A549 (cell line): ENCODE measurements around the gene SLC4A3. TPM values are rescaled to one million over a fixed set of nuclear protein-coding genes. Genes with fewer than 3 reads are reported as not detected.
A peak's percentile ranks its signal among the peaks of the same experiment; 100 is the strongest.

ENCODE experiments used
- ATAC-seq, 2 experiments: fragments of 200-7000 bp in 1 of 2; fragments of >200 bp in 1 of 2; cut with Nextera tagmentation in 1 of 2; cut with Tn5 transposase in 1 of 2; 3 replicates each; pipeline versions ENCODE4 v1.8.0 to v1.9.1; 2018 to 2020; ENCODE audit warnings: mild to moderate bottlenecking in 1 of 2, moderate library complexity in 1 of 2
- CTCF ChIA-PET: fragments of 300-600 bp; sonication (Branson Sonifier 250); formaldehyde crosslinking; extraction: SDS; loops from one replicate; lab custom pipeline; 2021; ENCODE audit warnings: antibody characterized with exemption, inconsistent platforms; lab: Yijun Ruan, JAX
- POLR2A ChIA-PET: fragments of 350-600 bp; formaldehyde crosslinking; extraction: SDS; loops from one replicate; lab custom pipeline; 2021; ENCODE audit warnings: antibody characterized with exemption, inconsistent platforms; lab: Yijun Ruan, JAX
- DNase-seq, 2 experiments: peaks; one replicate each; pipeline versions ENCODE4 v3.0.0 to v3.0.0-alpha.2; 2011 to 2016; ENCODE audit warnings: low read depth in 1 of 2, low spot score in 1 of 2
- FAIRE-seq: peaks from 2 replicates; lab custom pipeline; 2011; peaks lifted over from hg19 to GRCh38; lab: Jason Lieb, UNC
- H3K27ac ChIP-seq, 2 experiments: fragments of >200 bp; sonication (Bioruptor Twin); formaldehyde crosslinking; 3 replicates each; pipeline ENCODE4 v1.5.1; 2016 to 2017
- H3K4me1 ChIP-seq: fragments of >200 bp; sonication (Bioruptor Twin); formaldehyde crosslinking; 3 replicates; pipeline ENCODE4 v1.6.1; 2016
- H3K4me2 ChIP-seq: fragments of >200 bp; sonication (Bioruptor Twin); formaldehyde crosslinking; 3 replicates; pipeline ENCODE4 v1.6.1; 2016
- H3K4me3 ChIP-seq: fragments of >200 bp; sonication (Bioruptor Twin); formaldehyde crosslinking; 3 replicates; pipeline ENCODE4 v1.5.1; 2016
- H3K9me3 ChIP-seq: fragments of >200 bp; sonication (Bioruptor Twin); formaldehyde crosslinking; 3 replicates; pipeline ENCODE4 v1.6.1; 2016
- ATOH8 ChIP-seq: fragments of 250-450 bp; sonication (Bioruptor Pico); IDR thresholded peaks from 2 replicates; pipeline ENCODE4 v1.5.0; 2020; ENCODE audit warnings: low read depth, mild to moderate bottlenecking, moderate library complexity
- CBX2 ChIP-seq: fragments of 200-600 bp; sonication (generic); IDR thresholded peaks from 2 replicates; pipeline ENCODE4 v1.6.1; 2016; ENCODE audit warnings: low read depth, mild to moderate bottlenecking, borderline replicate concordance
- CEBPB ChIP-seq, 2 experiments: fragments of >200 bp in 1 of 2; sonication (Bioruptor Twin) in 1 of 2; formaldehyde crosslinking in 1 of 2; IDR thresholded peaks; 2 replicates each; pipeline ENCODE4 v1.6.1; 2012 to 2016
- EHF ChIP-seq: fragments of 250-450 bp; sonication (Bioruptor Pico); IDR thresholded peaks from 2 replicates; pipeline ENCODE4 v1.5.0; 2020; ENCODE audit warnings: mild to moderate bottlenecking
- EHMT2 ChIP-seq: fragments of 200-600 bp; sonication (generic); IDR thresholded peaks from 2 replicates; pipeline ENCODE4 v1.6.1; 2016; ENCODE audit warnings: antibody characterized with exemption, low read depth, mild to moderate bottlenecking, moderate library complexity
- ELK1 ChIP-seq: fragments of 150-350 bp; IDR thresholded peaks from 2 replicates; pipeline ENCODE4 v1.6.1; 2014; ENCODE audit warnings: low read depth, mild to moderate bottlenecking, low read length
- ESRRA ChIP-seq: fragments of 150-350 bp; IDR thresholded peaks from 2 replicates; pipeline ENCODE4 v1.6.1; 2014; ENCODE audit warnings: mild to moderate bottlenecking, low read length, borderline replicate concordance
- HES2 ChIP-seq: fragments of >200 bp; sonication (Bioruptor Twin); formaldehyde crosslinking; IDR thresholded peaks from 2 replicates; pipeline ENCODE4 v1.6.1; 2016
- HEYL ChIP-seq: fragments of 250-450 bp; sonication (Bioruptor Pico); IDR thresholded peaks from 2 replicates; pipeline ENCODE4 v1.8.0; 2021; ENCODE audit warnings: mild to moderate bottlenecking, moderate library complexity
- MAFK ChIP-seq: fragments of 450-650 bp; IDR thresholded peaks from 2 replicates; pipeline ENCODE4 v1.6.1; 2014; ENCODE audit not compliant: partially characterized antibody
- MYC ChIP-seq: IDR thresholded peaks from 2 replicates; pipeline ENCODE4 v1.6.1; 2012; ENCODE audit warnings: mild to moderate bottlenecking, inconsistent platforms, low read length, improper control_type of control experiment, borderline replicate concordance
- RARB ChIP-seq: fragments of 250-450 bp; sonication (Bioruptor Pico); IDR thresholded peaks from 2 replicates; pipeline ENCODE4 v1.8.0; 2021; ENCODE audit warnings: mild to moderate bottlenecking, moderate library complexity
- TP53 ChIP-seq: fragments of 250-450 bp; sonication (Bioruptor Pico); IDR thresholded peaks from 2 replicates; pipeline ENCODE4 v1.5.0; 2021; ENCODE audit warnings: mild to moderate bottlenecking, moderate library complexity
- USF2 ChIP-seq: fragments of 450-650 bp; IDR thresholded peaks from 2 replicates; pipeline ENCODE4 v1.6.1; 2014; ENCODE audit warnings: antibody characterized with exemption
- ZNF302 ChIP-seq: fragments of 250-450 bp; sonication (Bioruptor Pico); IDR thresholded peaks from 2 replicates; pipeline ENCODE4 v1.9.0; 2021; ENCODE audit warnings: inconsistent platforms, mild to moderate bottlenecking, moderate library complexity
- ZSCAN20 ChIP-seq: fragments of 250-450 bp; sonication (Bioruptor Pico); IDR thresholded peaks from 2 replicates; pipeline ENCODE4 v1.8.0; 2022; ENCODE audit warnings: mild to moderate bottlenecking, moderate library complexity
- WGBS: methylation state at CpG from one replicate; pipeline ENCODE4 v1.1.6; 2017; ENCODE audit errors: missing lambda C conversion rate; 5-methylcytosine and 5-hydroxymethylcytosine counted together
- polyA plus RNA-seq, 4 experiments: library from polyadenylated mRNA; depleted of rRNA in 3 of 4; stranded (reverse); fragments of >200 nt; fragmentation: RNase III in 1 of 4; extraction: RNeasy Plus Mini Kit Qiagen cat#74134 plus additional on column Dnase treatment in 1 of 4; gene quantifications; 2 replicates in 3 of 4; 3 replicates in 1 of 4; pipeline ENCODE4 v1.2.3, GENCODE V29; 2011 to 2017

Gene SLC4A3
- polyA plus RNA-seq, 2 of the 4 experiments (the other 2 are of a cell fraction), result 1.4 to 3.6 TPM

GRCh38 chr2:219643788-219644398, 16.5 kb downstream of the SLC4A3 start:
- Histone ChIP-seq H3K27ac (no peak overlapping the region), H3K9me3 (no peaks in the 10 kb centered on the region)
- peak in 1 of 2 experiments; percentile 21 for DNase-seq
- no peak for TF ChIP-seq TP53
- TF ChIP-seq HEYL (CRISPR knock-in tag), result no peak
- TF ChIP-seq, all 56 proteins: peak for 0
- CTCF ChIA-PET, result interaction anchor here (0.7 to 6.6 kb wide), 14 partner anchors 8 to 255 kb away, joined by 3 to 68 read pairs (median 6); partner anchors contain the start of genes CHPF, OBSL1 and TMEM198
- POLR2A ChIA-PET, result no interaction called here
- no peak overlapping the region for H3K4me3 ChIP-seq
- WGBS, result 74% methylated on average over 14 of the region's 14 CpGs
- H3K4me2 ChIP-seq, result no peak overlapping the region
- no peak for FAIRE-seq
- ATAC-seq, result no peak
- H3K4me1 ChIP-seq, result peaks cover 10% of the 10 kb centered on the region; the same call in 2 of the 3 replicates

- Histone ChIP-seq H3K4me2 (0 out of 3 replicates have a peak overlapping the region, but pooled peaks have one; percentile 4), H3K4me1 (peaks cover 10% of the 10 kb centered on the region; the same call in 2 of the 3 replicates), H3K4me3 (no peak overlapping the region)
- FAIRE-seq, result no peak
- whole genome bisulfite sequencing, result 76% methylated on average over 17 of the region's 17 CpGs
- POLR2A ChIA-PET, result no interaction called here
- TF ChIP-seq RARB (CRISPR knock-in tag) (no peak), CEBPB (IDR thresholded peaks at IDR 0.05) (no peak), ATOH8 (CRISPR knock-in tag) (no peak), CBX2 (no peak), TP53 (no peak), USF2 (no peak), ZNF302 (CRISPR knock-in tag) (no peak), ESRRA (no peak), MYC (no peak), ZSCAN20 (CRISPR knock-in tag) (no peak), HES2 (no peak), ELK1 (no peak), EHMT2 (no peak), MAFK (no peak), EHF (CRISPR knock-in tag) (no peak)
- TF ChIP-seq, all 56 proteins: peak for 0
- no peak overlapping the region for H3K27ac ChIP-seq
- DNase-seq (no peak), ATAC-seq (no peak)
- CTCF ChIA-PET, result interaction anchor here (0.6 to 6.6 kb wide), 12 partner anchors 12 to 256 kb away, joined by 3 to 68 read pairs (median 4); partner anchors contain the start of genes CHPF, OBSL1 and TMEM198
- no peaks in the 10 kb centered on the region for H3K9me3 ChIP-seq
Measured at GRCh38 chr2:219644801-219645480, 17.5 kb downstream of the SLC4A3 start.
